ENCODE results near the gene TERB1.

DNA sequence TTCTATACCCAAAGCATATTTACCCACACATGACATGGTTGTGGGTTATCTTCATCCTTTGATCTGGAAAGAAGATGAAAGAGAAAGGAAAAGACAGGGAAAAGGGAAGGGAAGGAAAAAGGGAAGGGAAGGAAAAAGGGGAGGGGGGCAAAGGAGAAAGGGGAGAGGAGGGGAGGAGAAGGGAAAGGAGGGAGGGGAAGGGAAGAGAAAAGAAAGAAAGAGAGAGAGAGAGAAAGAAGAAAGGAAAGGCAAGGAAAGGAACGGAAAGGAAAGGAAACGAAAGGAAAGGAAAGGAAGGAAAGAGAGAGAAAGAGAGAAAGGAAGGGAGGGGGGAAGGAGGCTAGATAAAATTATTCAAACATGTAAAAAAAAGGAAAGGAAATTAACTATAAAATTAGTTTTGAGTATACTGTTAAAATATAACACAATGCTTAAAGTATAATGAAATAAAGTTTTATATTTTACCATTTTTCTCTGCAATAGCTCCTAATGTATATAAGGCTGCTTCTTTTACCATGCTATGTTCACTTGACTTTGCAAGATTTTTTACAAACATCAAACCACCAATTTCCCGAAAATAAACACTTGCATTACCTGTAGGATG lies 11.2 kb downstream of the TERB1 start:
- TF ChIP-seq, protein P1, sequence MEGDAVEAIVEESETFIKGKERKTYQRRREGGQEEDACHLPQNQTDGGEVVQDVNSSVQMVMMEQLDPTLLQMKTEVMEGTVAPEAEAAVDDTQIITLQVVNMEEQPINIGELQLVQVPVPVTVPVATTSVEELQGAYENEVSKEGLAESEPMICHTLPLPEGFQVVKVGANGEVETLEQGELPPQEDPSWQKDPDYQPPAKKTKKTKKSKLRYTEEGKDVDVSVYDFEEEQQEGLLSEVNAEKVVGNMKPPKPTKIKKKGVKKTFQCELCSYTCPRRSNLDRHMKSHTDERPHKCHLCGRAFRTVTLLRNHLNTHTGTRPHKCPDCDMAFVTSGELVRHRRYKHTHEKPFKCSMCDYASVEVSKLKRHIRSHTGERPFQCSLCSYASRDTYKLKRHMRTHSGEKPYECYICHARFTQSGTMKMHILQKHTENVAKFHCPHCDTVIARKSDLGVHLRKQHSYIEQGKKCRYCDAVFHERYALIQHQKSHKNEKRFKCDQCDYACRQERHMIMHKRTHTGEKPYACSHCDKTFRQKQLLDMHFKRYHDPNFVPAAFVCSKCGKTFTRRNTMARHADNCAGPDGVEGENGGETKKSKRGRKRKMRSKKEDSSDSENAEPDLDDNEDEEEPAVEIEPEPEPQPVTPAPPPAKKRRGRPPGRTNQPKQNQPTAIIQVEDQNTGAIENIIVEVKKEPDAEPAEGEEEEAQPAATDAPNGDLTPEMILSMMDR (IDR thresholded peaks at IDR 0.05): no peak
- no peak for TF ChIP-seq POLR2A (IDR thresholded peaks at IDR 0.05)

All from lower leg skin (tissue), 3 donors.